Measurements from ENCODE around the gene GOLPH3L. TPM values are rescaled to one million over a fixed set of nuclear protein-coding genes. Genes with fewer than 3 reads are reported as not detected.

The GOLPH3L gene
- total and polyA plus RNA-seq, 2 of the 13 experiments (the other 11 are each of a cell fraction or from before 2014, with no cell fraction given): 8.2 to 12.8 TPM

- TF ChIP-seq PRDM10 (CRISPR knock-in tag; IDR thresholded peaks at IDR 0.05; ENCODE audit: low read depth): no peak
- no peak for TF ChIP-seq ZNF891 (CRISPR knock-in tag; IDR thresholded peaks at IDR 0.05)
- no peak for TF ChIP-seq SCMH1 (CRISPR knock-in tag; IDR thresholded peaks at IDR 0.05; ENCODE audit: borderline replicate concordance)
- TF ChIP-seq ZNF83 (CRISPR knock-in tag; IDR thresholded peaks at IDR 0.05; ENCODE audit: borderline replicate concordance): no peak
- TF ChIP-seq THAP11 (CRISPR knock-in tag; IDR thresholded peaks at IDR 0.05): peak; percentile 64
- no peak for TF ChIP-seq ZSCAN21 (CRISPR knock-in tag; IDR thresholded peaks at IDR 0.05; ENCODE audit: borderline replicate concordance)
- no peak for TF ChIP-seq NR2F6 (IDR thresholded peaks at IDR 0.05)
- no peak for TF ChIP-seq NR2F6 (CRISPR knock-in tag; IDR thresholded peaks at IDR 0.05)
- no peak for TF ChIP-seq RBAK (CRISPR knock-in tag; IDR thresholded peaks at IDR 0.05)
- 0 out of 2 replicates have a peak, but pooled peaks have one; percentile 33 for TF ChIP-seq MEIS2 (CRISPR knock-in tag; IDR thresholded peaks at IDR 0.05)
- 0 out of 2 replicates have a peak, but pooled peaks have one; percentile 17 for TF ChIP-seq HDAC2 (CRISPR knock-in tag; IDR thresholded peaks at IDR 0.05)
- no peak for TF ChIP-seq DZIP1 (CRISPR knock-in tag; IDR thresholded peaks at IDR 0.05)
- TF ChIP-seq EED (CRISPR knock-in tag; IDR thresholded peaks at IDR 0.05): no peak
- peak; percentile 94 for TF ChIP-seq SAP130 (CRISPR knock-in tag; IDR thresholded peaks at IDR 0.05; ENCODE audit: low read depth)
- TF ChIP-seq ZNF572 (CRISPR knock-in tag; IDR thresholded peaks at IDR 0.05): no peak
- TF ChIP-seq PBX2 (CRISPR knock-in tag; IDR thresholded peaks at IDR 0.05): peak; percentile 93
- no peak for TF ChIP-seq ZBTB3 (CRISPR knock-in tag; IDR thresholded peaks at IDR 0.05; ENCODE audit: borderline replicate concordance, low read depth)
- peak; percentile 67 for TF ChIP-seq PATZ1 (CRISPR knock-in tag; IDR thresholded peaks at IDR 0.05)
- TF ChIP-seq ISL2 (CRISPR knock-in tag; IDR thresholded peaks at IDR 0.05): peak; percentile 26; the same call in 1 of the 2 replicates
- peak in 1 of 2 experiments; percentile 24; a peak in 1 of 4 replicates for TF ChIP-seq KLF16 (CRISPR knock-in tag; IDR thresholded peaks at IDR 0.05)
- 0 out of 2 replicates have a peak, but pooled peaks have one; percentile 21 for TF ChIP-seq CEBPG (CRISPR knock-in tag; IDR thresholded peaks at IDR 0.05)
Observed at GRCh38 chr1:150696995-150697927, at the start of gene GOLPH3L (continued).
